Measurements from ENCODE around the gene HBQ1.
A peak's percentile ranks its signal among the peaks of the same experiment; 100 is the strongest.

Gene HBQ1

DNA sequence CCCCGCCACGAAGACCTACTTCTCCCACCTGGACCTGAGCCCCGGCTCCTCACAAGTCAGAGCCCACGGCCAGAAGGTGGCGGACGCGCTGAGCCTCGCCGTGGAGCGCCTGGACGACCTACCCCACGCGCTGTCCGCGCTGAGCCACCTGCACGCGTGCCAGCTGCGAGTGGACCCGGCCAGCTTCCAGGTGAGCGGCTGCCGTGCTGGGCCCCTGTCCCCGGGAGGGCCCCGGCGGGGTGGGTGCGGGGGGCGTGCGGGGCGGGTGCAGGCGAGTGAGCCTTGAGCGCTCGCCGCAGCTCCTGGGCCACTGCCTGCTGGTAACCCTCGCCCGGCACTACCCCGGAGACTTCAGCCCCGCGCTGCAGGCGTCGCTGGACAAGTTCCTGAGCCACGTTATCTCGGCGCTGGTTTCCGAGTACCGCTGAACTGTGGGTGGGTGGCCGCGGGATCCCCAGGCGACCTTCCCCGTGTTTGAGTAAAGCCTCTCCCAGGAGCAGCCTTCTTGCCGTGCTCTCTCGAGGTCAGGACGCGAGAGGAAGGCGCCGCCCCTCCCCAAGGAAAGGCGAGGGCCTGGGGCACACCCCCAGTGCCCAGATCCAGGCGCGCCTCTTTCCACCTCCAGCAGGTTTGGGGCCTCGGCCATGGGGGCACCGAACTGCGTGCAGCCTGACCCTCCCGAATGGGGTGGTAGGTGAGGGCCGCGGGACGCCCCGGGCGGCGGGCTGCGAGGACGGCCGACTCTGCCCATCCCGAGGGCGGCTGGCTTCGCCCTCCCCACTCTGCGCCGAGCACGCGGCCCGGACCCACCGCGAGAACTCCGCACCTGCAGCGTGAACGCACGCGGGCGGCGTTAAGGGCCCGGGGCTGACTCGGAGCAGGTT is 664 bp downstream of the HBQ1 start:
- peak; percentile 62 to 63 for DNase-seq (ENCODE audit: low read depth in 2 of 2)
- peak overlapping the region; percentile 21 to 35 for H3K4me3 ChIP-seq (replicated peaks in 1 of 2; ENCODE audit: low read depth in 2 of 2, low read length in 2 of 2)
- TF ChIP-seq, protein P1, sequence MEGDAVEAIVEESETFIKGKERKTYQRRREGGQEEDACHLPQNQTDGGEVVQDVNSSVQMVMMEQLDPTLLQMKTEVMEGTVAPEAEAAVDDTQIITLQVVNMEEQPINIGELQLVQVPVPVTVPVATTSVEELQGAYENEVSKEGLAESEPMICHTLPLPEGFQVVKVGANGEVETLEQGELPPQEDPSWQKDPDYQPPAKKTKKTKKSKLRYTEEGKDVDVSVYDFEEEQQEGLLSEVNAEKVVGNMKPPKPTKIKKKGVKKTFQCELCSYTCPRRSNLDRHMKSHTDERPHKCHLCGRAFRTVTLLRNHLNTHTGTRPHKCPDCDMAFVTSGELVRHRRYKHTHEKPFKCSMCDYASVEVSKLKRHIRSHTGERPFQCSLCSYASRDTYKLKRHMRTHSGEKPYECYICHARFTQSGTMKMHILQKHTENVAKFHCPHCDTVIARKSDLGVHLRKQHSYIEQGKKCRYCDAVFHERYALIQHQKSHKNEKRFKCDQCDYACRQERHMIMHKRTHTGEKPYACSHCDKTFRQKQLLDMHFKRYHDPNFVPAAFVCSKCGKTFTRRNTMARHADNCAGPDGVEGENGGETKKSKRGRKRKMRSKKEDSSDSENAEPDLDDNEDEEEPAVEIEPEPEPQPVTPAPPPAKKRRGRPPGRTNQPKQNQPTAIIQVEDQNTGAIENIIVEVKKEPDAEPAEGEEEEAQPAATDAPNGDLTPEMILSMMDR (IDR thresholded peaks at IDR 0.05; ENCODE audit: low read depth, low read length), result no peak

DNA sequence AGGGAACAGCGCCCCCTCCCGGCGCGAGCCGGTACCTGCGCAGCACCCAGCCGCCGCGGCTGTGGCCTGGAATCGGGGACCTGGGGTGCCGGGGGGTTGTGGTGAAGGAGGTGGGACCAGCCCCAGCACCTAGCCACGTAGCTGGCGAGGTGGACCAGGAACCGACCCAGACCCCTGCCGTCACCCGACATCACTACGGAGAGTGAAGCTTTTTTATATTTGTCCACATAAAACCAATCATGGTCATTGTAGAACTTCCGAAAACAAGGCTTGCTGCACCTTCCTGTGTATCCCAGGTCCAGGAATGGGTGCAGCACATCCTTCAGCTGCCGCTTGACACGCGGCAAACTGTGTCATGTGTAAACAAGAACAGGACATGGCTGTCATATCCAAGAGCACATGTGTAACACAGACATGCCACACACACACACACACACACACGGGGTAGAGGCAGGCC is 1.3 kb downstream of the HBQ1 start:
- TF ChIP-seq, protein P1 (IDR thresholded peaks at IDR 0.05; ENCODE audit: low read depth, low read length), result peak; percentile 88
- H3K4me3 ChIP-seq (replicated peaks in 1 of 2; ENCODE audit: low read depth in 2 of 2, low read length in 2 of 2), result no peak overlapping the region
- peak; percentile 11 to 21 for DNase-seq (ENCODE audit: low read depth in 2 of 2)

DNA sequence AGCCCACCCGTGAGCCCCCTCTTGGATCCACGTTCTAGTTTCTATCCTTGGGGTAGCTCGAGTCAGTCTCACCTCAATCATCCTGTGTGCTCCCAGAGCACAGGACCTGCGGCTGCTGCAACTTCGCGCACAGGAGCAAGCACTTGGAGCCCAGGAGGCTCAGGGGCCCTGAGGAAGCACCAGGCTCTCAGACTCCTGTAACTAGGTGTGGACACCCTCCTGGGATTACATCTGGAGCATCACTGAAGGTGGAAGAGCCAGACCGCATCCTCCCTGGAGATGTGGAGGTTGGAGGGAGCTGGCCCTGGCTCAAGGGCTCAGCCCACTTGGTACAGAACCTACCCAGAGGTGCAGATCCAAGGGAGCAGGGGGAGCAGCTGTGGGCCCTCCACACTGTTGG is 2.7 kb downstream of the HBQ1 start:
- no peak for DNase-seq (ENCODE audit: low read depth in 2 of 2)
- H3K4me3 ChIP-seq (replicated peaks in 1 of 2; ENCODE audit: low read depth in 2 of 2, low read length in 2 of 2), result no peak overlapping the region
- TF ChIP-seq, protein P1 (IDR thresholded peaks at IDR 0.05; ENCODE audit: low read depth, low read length), result no peak

DNA sequence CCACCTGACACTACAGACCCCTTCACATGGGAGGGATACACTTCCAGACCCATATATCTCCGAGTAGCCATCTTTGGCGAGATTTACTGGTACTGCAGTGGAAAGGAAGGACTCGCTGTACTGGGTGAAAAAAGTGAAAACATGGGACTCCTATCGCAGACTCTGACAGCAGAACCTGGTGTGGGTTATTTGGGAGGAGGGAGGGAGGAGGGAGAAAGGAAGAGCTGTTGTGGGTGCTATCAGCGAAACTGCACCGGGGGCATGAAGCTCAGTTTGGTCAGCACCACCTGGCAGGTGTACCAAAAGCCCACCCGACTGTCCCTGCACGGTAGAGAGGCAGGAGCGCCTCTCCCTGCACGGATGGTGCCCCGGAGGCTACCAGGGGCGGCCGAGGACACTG is 5.0 kb downstream of the HBQ1 start:
- no peak overlapping the region for H3K4me3 ChIP-seq (replicated peaks in 1 of 2; ENCODE audit: low read depth in 2 of 2, low read length in 2 of 2)
- TF ChIP-seq, protein P1 (IDR thresholded peaks at IDR 0.05; ENCODE audit: low read depth, low read length), result no peak
- DNase-seq (ENCODE audit: low read depth in 2 of 2), result no peak

DNA sequence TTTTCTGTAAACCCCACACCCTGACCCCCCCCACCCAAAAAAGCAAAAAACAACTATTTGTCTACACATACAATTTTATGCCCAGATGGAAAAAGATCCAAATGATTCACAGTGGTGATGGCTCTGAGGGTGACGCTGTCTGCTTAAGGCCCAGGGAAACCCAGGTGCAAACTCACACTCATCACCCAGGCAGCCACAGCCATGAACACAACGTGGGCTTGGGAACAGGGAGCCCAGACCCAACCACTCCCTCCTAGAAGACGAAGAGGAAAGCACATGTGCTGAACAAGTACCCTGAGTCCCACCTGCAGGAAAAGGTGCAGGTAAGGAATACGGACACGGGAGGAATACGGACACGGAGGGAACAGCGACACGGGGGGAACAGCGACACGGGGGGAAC is 5.4 kb downstream of the HBQ1 start:
- no peak for DNase-seq (ENCODE audit: low read depth in 2 of 2)
- TF ChIP-seq, protein P1 (IDR thresholded peaks at IDR 0.05; ENCODE audit: low read depth, low read length), result no peak
- H3K4me3 ChIP-seq (replicated peaks in 1 of 2; ENCODE audit: low read depth in 2 of 2, low read length in 2 of 2), result no peak overlapping the region

DNA sequence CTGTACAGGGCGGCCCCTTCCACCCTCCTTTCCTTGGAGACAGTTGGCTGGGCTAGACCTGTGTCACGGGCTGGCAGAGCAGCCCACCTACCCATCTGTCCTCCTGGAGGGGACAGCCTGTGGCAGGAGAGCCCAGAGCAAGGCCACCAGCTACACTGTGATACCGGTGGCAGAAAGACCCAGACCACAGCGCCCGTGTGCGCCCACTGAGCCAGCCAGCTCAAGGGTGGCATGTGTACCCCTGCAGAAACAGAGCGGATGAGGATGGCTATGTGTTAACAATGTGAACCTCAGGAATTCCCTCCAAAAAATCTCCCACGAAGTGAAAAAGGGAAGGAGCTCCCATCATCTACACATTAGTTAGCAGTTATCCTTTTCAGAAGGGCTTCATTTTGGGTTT is 7.1 kb downstream of the HBQ1 start:
- no peak overlapping the region for H3K4me3 ChIP-seq (replicated peaks in 1 of 2; ENCODE audit: low read depth in 2 of 2, low read length in 2 of 2)
- TF ChIP-seq, protein P1 (IDR thresholded peaks at IDR 0.05; ENCODE audit: low read depth, low read length), result no peak
- DNase-seq (ENCODE audit: low read depth in 2 of 2), result no peak

Measured in cardiac fibroblast (primary cell).